HG03159 (cell line): ENCODE results near the gene RGS17.
"Not testable (repeated sequence)": the region's sequence is repeated elsewhere in the genome, so short reads cannot be mapped to it uniquely, and the experiment has no call there.

ENCODE experiments used
- ATAC-seq: cut with Tn5 transposase; IDR thresholded peaks from one replicate; pipeline ENCODE4 v1.9.1; 2021; ENCODE audit warnings: mild to moderate bottlenecking, moderate library complexity; ENCODE audit not compliant: unreplicated experiment

The RGS17 gene

DNA sequence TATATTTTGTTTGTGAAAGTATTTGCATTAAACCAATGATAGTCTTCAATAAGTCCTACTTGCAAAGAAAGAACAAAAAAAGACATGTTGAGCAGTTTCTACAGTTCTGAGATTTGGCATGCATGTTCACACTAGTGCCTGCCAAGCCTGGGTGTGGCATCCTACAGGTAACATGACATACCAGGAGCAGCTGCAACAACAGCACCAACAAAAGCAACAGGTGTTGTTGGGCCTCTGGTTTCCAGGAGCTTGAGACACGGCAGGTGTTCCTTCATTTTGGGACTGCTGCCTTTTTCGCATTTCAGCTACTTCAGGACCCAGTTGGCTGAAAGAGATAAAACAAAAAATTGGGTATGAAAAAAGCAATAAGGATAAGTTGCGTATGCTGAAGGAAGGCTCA is 87.4 kb downstream of the RGS17 start:
- no peak for ATAC-seq

DNA sequence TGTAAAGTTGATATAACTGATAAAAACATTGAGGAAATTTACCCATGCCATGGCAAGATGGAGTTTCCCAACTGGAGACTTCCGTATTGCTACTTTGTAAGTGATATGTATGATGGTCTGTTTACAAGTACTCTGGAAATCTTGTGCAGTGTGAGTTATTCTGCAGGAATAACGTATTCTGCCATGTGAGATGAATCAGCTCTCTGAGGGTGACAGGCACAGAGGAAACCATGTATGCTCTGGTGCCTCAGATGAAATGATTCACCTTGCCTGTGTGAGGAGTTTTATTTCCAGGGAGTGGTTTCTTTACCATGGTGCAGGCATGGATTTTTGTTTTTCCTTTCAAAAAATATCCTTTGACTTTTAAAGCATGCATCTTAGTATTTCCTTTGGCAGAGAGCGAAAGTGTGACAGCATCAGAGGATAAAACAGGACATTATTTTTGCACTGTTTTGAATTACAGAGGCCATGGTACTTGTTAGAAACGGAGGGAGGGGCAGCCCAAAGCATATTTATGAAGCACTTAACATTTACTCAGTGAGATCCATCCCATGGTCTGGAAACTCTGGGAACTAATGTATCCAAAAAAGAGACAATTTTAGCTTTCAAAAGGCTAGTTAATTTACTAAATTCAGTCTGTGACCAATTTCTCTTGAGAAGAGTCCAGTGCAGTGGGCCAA is 92.6 kb downstream of the RGS17 start:
- ATAC-seq: no peak

DNA sequence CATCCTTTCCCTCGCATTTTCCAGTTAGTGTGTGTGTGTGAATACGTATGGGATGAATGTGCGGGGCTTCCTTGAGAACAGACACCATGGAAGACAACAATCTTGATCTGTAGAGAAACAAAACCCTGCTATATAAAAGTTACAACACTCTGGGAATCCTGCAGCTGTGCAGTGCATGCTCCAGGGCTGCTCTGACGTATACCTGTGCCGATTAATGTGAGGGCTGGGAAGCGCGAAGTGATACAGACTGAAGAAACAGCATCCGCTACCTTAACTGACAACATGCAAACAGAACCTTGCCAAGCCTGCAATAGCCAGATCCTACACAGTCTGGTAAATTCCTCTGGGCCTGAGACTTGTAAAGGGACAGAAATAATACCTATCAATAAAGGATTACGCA is 96.9 kb downstream of the RGS17 start:
- no peak for ATAC-seq

DNA sequence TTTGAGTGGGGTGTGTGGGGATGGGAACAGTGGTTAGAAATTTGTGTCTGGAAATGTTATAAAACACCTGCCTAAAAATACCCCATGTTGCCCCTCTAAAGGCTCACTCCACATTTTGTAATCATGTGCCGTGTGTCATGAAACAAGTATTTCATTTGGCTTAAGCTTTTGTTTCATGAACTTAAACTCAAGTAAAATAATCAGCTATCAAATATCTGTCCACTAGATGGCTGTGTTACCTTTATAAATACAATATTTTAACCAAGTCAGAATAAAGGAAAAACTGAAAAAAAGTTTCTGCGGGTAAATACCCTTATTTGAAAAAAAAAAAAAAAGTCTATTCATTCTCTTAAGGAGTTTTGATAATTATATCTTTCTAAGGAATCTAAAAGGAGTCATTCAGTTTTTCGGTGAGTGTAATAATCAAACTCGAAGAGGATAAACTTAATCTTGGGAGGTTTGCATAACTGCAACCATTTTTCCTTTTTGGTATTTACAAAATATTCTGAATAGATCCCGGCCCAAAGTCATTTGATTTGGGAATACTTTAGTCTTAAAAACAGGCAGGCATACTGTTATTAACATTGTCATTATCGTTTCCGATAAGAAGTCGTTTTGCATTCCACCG is 98.7 kb downstream of the RGS17 start:
- ATAC-seq: no peak

DNA sequence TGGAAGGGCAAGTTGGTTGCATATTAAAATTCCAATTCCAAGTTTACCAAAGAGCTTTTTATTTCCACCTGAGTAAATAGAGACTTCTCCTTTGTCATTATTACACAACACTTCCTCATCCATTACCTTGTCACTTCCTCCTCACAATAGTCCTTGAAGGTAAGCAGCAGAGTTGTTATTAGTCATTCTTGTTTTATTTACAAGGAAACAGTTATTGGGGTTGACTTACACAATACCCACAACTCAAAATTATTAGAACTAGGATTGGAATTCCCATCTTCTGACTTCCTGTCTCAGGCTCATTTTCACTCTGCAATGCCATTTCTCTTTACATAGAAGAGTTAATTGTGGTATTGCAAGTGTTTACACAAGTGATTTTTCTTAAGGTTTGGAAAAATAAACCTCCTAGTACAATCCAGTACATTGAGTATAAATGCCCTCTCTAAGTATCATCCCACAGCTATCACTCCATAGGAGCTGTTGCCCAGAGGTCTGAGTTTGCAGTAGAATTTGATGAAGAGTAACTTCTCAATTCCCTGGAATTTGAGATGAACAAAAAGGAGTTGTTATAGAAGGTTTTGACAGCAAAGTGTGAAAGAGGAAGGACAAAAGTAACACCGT is 99.6 kb downstream of the RGS17 start:
- no peak for ATAC-seq

DNA sequence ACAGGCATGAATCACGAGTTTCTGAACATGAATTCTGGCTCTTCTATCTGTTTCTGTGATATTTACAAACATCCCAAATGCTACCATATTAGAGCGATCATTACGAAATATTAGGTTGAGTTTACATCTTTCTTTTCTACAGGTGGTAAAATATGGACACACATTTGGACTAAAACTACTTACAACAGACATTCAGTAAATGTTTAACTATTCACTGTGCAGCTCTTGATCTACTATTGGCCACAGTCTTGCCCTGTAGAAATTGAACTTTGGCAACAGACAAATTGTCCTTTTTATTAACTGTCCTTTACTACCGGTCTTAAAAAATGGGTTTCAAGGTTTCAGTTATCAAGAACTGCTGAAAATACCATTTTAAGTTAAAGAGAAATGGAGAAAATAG is 102.1 kb downstream of the RGS17 start:
- no peak for ATAC-seq

DNA sequence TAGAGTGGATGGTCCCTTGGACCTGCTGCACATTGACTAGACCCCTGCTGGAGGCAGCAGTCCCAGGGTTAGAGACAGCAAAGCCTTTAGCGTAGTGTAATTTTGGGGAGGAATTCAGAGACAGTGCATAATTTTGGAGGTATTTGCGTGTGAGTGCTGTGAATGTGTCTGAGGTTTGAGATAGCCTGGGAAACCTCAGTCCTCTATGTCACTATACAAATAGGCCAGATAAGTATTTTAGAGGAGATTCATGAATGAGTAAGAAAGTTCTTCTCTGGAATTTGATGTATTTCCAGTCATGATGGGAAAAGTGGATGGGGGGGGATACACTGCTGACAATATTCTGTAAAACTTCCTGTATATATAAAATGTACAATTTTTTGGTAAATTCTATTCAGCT is 102.8 kb downstream of the RGS17 start:
- ATAC-seq: no peak

DNA sequence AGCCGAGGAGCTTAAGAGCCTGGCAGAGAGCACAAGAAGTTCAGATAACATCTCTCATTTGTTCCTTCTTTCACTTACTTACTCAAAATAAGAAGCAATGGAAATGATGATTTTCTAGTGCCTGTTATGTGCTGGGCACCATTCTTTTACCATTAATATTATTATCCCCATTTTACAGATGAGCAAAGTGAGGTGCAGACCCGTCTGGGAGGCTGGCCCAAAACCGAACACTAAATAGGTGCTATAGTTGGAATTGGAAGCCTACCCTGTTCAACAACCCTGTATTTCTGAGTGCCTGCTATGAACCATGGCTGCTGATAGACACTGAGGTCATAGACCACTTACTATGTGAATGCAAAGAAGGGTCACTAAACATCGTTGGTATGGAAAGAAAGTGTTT is 103.6 kb downstream of the RGS17 start:
- no peak for ATAC-seq

DNA sequence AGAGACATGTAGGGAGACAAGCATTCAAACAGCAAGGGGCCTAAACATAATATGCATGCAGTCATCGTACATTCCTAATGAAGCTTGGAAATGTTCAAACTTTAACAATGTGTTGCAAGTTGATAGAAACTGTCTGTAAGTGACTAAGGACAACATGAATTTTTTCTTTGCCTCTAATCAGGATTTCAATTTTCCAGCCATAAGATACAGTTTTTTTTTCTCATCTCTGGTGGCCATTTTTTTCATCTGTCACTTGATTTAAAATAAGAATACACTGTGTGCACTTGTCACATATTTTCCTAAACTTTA is 106.4 kb downstream of the RGS17 start:
- no peak for ATAC-seq

DNA sequence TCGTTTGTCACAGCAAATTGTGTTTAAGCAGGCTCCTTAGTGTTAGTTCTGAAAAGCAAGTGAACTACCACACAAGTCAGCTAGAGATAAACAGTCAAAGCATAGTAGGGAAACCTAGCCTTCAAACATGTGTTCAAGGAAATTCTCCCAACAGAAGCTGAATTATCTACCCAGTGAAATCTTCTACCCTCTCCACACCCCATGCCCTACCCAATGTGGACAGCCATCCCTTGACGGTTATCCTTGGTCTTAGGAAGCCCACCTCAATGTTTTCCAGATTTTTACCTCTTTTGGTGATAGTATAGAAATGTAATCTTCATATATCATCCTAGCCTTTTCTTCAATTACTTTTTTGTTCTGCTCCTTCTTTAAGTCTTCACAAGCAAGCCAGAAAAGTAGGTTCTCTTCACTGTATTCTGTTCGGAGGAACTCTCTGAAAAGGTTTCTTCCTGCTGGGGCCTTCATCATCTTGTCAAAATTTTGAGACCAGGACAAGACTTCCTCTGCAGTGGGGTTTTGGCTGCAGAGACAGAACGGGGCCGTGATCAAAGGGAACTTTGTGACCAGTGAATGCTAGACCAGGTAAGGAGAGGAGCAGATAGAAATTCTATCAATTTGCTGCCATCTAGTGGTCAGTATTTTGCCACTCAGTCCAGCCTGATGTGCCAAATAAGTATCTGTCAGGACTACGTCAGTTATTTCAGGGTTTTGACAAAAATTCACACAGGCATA is 106.9 kb downstream of the RGS17 start:
- peak; percentile 99 for ATAC-seq

DNA sequence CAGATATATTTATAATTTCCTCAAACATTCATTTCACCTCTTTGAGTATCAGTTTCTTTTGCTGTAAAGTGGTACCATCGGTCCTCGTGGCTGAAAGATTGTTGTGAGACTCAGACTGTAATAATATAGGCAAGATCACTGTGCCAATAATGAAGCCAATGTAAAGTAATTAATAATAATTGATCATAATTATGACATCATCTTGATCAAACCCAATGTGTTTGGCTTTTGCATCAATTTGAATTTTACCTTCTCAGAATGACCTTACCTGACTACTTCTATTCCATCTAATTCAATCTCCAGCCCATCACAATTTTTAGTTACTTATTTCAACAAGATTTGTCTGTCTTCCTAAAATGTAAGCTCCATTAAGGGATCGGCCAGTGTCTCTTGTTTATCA is 112.7 kb downstream of the RGS17 start:
- no peak for ATAC-seq

DNA sequence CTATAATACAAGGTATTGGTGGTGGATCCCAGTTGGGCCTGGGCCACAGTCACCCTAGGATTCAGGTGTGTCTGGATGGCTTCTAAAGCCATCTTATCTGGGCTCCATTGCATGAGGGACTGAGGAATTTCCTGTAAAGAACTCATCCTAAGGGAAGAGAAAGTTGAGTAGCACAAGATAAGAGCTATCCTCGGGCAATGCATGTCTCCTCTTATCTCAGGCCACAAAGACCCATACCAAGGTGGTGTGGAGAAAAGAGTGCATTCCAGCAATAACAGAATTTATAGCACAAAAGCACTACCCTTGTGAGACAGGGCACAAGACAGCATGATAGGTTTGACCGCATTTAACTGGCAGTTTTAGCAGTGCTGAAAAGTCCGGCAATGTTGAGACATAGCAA is 114.2 kb downstream of the RGS17 start:
- no peak for ATAC-seq

DNA sequence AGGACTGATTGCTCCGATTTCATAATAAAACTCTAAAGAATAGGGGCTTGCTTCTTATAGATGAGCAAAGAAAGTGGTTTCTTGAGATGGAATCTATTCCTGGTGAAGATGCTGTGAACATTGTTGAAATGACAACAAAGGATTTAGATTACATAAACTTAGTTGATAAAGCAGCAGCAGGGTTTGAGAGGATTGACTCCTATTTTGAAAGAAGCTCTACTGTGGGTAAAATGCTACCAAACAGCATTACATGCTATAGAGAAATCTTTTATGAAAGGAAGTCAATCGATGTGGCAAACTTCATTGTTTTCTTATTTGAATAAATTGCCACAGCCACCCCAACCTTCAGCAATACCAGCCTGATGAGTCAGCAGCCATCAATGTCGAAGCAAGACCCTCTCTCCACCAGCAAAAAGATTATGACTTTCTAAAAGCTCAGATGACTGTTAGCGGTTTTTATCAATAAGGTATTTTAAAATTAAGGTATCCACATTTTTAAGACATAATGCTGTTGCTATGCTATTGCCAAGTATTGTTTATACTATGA is 115.9 kb downstream of the RGS17 start:
- ATAC-seq: no peak

DNA sequence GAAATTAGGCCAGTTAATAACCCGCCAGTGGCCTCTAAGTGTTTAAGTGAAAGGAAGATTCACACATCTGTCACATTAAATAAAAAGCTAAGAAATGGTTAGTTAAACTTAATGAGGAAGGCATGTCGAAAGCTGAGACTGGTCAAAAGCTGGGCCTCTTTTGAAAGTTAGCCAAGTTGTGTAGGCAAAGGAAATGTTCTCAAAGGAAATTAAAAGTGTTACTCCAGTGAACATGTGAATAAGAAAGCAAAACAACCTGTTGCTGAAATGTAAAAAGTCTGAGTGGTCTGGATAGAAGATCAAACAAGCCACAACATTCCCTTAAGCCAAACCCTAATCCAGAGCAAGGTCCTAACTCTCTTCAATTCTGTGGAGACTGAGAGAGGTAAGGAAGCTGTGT is 117.6 kb downstream of the RGS17 start:
- no peak for ATAC-seq

DNA sequence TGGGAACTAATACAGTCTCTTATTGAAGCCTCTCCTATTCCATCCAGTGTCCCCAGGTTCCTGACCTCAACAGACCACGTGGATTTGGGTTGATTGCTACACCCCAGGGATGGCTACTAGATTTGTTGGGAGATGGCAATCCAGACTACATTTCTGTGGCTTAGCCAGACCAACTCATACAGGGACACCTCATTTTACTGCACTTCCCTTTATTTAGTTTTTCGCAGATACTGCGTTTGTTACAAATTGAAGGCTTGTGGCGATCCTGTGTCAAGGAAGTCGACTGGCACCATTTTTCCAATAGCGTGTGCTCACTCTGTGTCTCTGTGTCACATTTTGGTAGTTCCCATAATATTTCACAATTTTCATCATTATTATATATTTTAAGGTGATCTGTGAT is 118.2 kb downstream of the RGS17 start:
- no peak for ATAC-seq

DNA sequence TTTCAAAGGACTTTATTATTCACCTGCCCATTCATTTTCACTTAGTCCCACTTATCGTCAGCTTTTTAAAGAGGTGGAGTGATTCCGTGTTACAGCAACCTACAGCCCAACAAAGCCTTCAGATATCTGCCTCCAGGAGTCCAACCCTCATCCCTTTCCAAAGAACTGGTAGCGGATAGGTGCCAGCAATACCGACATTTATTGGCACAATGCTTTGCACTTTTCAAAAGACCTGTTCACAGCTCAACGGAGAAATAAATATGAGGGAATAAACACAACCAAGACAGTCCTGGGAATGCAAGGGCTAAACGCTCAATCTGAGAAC is 127.8 kb downstream of the RGS17 start:
- ATAC-seq: peak; percentile 8

DNA sequence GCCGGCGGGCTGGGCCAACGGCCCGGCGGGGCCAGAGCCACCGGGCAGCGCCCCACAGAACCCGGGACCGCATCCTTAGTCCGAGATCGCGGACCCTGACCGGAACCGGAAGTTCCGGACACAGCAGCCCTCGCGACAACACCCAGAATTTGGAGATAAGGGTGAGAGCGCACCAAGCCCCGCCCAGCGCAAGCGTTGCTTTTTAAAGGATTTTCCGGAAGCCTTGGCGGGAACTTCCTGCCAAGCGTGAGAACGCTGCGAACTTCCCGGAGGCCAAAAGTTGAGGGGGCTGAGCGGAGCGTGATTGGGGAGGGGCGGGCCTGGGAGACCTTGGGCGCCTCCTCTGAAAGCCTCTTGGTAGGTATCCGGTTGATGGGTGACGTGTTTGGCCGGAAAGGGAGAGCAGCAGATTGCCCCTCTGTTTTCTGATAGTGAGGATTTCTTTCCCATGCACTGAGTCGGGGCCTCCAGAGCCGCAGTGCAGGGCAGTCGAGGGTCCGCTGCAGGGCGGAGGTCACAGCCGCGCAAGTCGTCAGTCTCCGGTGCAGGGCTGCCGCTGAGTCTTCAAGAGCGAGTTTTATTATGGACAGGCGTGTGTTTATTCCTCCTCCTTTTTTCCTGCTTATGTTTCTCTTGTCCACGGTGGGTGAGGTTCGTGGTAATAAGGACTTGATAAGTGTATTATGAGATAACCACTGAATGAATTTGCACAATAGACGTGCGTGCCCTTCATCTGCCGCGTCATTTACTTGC is 128.3 kb downstream of the RGS17 start, which contains the start of gene MTRF1L:
MTRF1L (minus strand) TSS at position 97 of the 753 bp plus-strand sequence; CDS start at position 73, 24 bp downstream.
- ATAC-seq: peak; percentile 94

DNA sequence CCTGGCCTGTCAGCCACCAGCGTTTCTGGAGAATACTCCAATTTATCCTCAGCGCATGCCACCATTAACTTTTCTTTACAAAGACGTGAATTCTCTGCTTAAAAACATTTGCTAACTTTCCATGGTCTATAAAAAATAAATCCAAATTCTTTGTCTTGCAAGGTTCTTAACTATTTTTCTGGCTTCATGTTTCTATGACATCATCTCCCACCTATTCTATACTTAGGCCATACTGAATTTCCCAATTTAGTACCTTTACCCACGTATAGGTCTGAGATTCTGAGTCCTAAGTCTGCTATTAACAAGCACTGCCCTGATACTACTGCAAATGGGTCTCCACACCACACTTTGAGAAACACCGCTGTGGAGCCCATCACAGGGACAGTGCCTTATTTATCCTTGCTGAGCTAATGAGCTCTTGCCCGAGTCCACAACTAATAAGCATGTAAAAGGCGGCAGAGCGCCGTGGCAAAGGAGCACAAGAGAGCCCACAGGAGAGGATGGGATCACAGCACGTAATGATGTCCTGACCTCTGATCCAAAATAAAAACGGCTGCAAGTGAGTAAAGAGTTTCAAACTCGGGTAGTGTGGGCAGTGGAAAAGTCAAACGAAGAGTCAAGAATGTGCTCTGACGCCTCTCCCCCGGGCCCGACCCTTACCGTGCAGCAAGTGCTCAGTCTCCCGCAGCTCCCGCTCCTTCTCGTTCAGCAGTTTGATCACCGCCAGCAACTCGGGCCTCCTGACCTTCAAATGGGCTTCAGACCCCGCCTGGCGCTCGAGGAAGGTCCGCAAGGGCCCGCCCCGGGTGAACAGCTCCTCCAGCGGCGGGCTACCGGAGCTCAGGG is 129.1 kb downstream of the RGS17 start:
- peak; percentile 24 for ATAC-seq

DNA sequence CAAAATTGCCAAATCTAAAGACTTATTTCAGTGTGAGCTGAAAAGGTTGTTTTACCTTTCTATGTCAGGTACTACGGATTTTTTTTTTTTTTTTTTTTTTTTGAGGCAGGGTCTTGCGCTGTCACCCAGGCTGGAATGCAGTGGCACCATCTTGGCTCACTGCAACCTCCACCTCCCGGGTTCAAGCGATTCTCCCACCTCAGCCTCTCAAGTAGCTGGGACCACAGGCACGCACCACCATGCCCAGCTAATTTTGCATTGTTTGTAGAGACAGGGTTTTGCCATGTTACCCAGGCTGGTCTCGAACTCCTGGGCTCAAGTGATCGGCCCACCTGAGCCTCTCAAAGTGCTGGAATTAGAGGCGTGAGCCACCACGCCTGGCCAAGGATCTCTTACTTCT is 130.3 kb downstream of the RGS17 start:
- not testable (repeated sequence) for ATAC-seq

DNA sequence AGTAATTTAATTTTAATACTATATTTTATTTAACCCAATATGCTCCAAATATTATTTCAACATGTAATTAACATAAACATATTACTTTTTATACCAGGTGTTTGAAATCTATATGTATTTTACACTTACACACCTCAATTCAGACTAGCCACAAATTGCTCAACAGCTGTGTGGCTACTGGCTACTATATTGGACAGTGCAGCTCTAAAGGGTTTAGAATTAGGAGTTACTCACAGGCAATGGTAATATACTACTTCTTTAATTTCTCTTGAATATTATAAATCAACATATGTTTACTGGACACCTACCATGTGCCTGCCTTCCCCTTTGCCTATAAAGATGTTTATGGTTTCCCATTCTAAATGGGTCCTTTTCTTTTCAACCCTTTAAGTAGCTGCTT is 130.8 kb downstream of the RGS17 start:
- ATAC-seq: no peak
